ENCODE data around the gene RPGRIP1.
A peak's percentile ranks its signal among the peaks of the same experiment; 100 is the strongest.

Gene RPGRIP1

GRCh38 chr14:21300892-21301291, 21.0 kb downstream of the RPGRIP1 start (continued):
- TF ChIP-seq ZBTB26 (tag by site-specific recombination; optimal IDR thresholded peaks at IDR 0.05), result peak; percentile 64
- no peak for TF ChIP-seq ZBTB48 (tag by site-specific recombination; IDR thresholded peaks at IDR 0.05)
- TF ChIP-seq ZIC2 (tag by site-specific recombination; IDR thresholded peaks at IDR 0.05), result peak; percentile 41; the same call in 1 of the 2 replicates
- peak; percentile 49 for TF ChIP-seq ZNF449 (tag by site-specific recombination; IDR thresholded peaks at IDR 0.05)

- ChIA-PET POLR2A (interaction anchor here (0.7 kb wide), 1 partner anchor 90 kb away, joined by 6 read pairs; no protein-coding TSS in a partner anchor), CTCF (no interaction called here)
- H3K27ac ChIP-seq (ENCODE audit: extremely low read depth, low read depth, low read length), result no peak overlapping the region
Measured at GRCh38 chr14:21302013-21302835, 22.3 kb downstream of the RPGRIP1 start.

More at GRCh38 chr14:21302013-21302835, 22.3 kb downstream of the RPGRIP1 start:
- peaks cover 2% of the 10 kb centered on the region; the same call in 1 of the 2 replicates for H3K4me1 ChIP-seq (ENCODE audit: control insufficient read depth, insufficient read depth, low read length)
- H3K36me3 ChIP-seq (ENCODE audit: control insufficient read depth in 2 of 2, insufficient read depth in 1 of 2, low read length in 2 of 2), result no peaks in the 10 kb centered on the region
- no peak for TF ChIP-seq ZNF792 (tag by site-specific recombination; IDR thresholded peaks at IDR 0.05)
- no peak for TF ChIP-seq MZF1 (tag by site-specific recombination; IDR thresholded peaks at IDR 0.05; ENCODE audit: borderline replicate concordance)
- no peak for TF ChIP-seq GLI2 (tag by site-specific recombination; IDR thresholded peaks at IDR 0.05; ENCODE audit: borderline replicate concordance, low read depth)
- TF ChIP-seq ZNF521 (tag by site-specific recombination; IDR thresholded peaks at IDR 0.05), result no peak
- no peak for TF ChIP-seq ZNF529 (tag by site-specific recombination; IDR thresholded peaks at IDR 0.05; ENCODE audit: insufficient replicate concordance)
- TF ChIP-seq ZNF423 (tag by site-specific recombination; IDR thresholded peaks at IDR 0.05), result no peak
- no peak for TF ChIP-seq ZNF549 (tag by site-specific recombination; IDR thresholded peaks at IDR 0.05)
- TF ChIP-seq ZNF555 (tag by site-specific recombination; conservative IDR thresholded peaks at IDR 0.05), result no peak
- TF ChIP-seq GLI4 (tag by site-specific recombination; IDR thresholded peaks at IDR 0.05), result no peak
- TF ChIP-seq ZNF707 (tag by site-specific recombination; IDR thresholded peaks at IDR 0.05), result no peak
- TF ChIP-seq ZNF785 (tag by site-specific recombination; IDR thresholded peaks at IDR 0.05), result no peak
- no peak for TF ChIP-seq ZNF18 (tag by site-specific recombination; IDR thresholded peaks at IDR 0.05)
- no peak for TF ChIP-seq ZNF488 (tag by site-specific recombination; IDR thresholded peaks at IDR 0.05)
- no peak for TF ChIP-seq ZNF394 (tag by site-specific recombination; IDR thresholded peaks at IDR 0.05; ENCODE audit: borderline replicate concordance)
- no peak for TF ChIP-seq PATZ1 (tag by site-specific recombination; IDR thresholded peaks at IDR 0.05)
- TF ChIP-seq ZSCAN5A (tag by site-specific recombination; IDR thresholded peaks at IDR 0.05), result no peak
- no peak for TF ChIP-seq SCRT1 (tag by site-specific recombination; IDR thresholded peaks at IDR 0.05; ENCODE audit: borderline replicate concordance)
- TF ChIP-seq ZBTB7A (tag by site-specific recombination; IDR thresholded peaks at IDR 0.05; ENCODE audit: low read depth), result no peak
- no peak for TF ChIP-seq ZNF621 (tag by site-specific recombination; IDR thresholded peaks at IDR 0.05)
- H3K9me3 ChIP-seq (ENCODE audit: control insufficient read depth, insufficient read depth, low read depth, low read length), result no peaks in the 10 kb centered on the region
- no peak overlapping the region for H3K4me3 ChIP-seq (ENCODE audit: low read depth, low read length)
